DND-41 (cell line): Measurements from ENCODE around the gene FSTL1.

ENCODE experiments used
- CTCF ChIP-seq: IDR thresholded peaks from 2 replicates; pipeline ENCODE4 v1.5.1; 2012; ENCODE audit warnings: borderline replicate concordance, low read length, moderate library complexity, mild to moderate bottlenecking; ENCODE audit not compliant: poor library complexity, severe bottlenecking; ENCODE audit errors: extremely low read depth
- EZH2 ChIP-seq: IDR thresholded peaks from 3 replicates; pipeline ENCODE4 v1.6.1; 2012; ENCODE audit warnings: borderline replicate concordance, low read depth, mild to moderate bottlenecking, moderate library complexity, low read length, inconsistent platforms; ENCODE audit not compliant: severe bottlenecking

- TF ChIP-seq CTCF (no peak), EZH2 (no peak)
Measured at GRCh38 chr3:120446891-120447668, 3.7 kb downstream of the FSTL1 start.
